Osteocyte (in vitro differentiated cells): Measurements from ENCODE around the gene MPV17. TPM values are rescaled to one million over a fixed set of nuclear protein-coding genes. Genes with fewer than 3 reads are reported as not detected.
"Not testable (repeated sequence)": the region's sequence is repeated elsewhere in the genome, so short reads cannot be mapped to it uniquely, and the experiment has no call there.

Experiments used
- DNase-seq: peaks from one replicate; pipeline ENCODE4 v3.0.0; 2021; ENCODE audit warnings: mixed read lengths; ENCODE audit not compliant: unreplicated experiment; ENCODE audit errors: extremely low spot score
- H3K27ac Mint-ChIP-seq: one replicate; pipeline ENCODE4 v1.8.0; 2021; ENCODE audit warnings: mild to moderate bottlenecking, mixed read lengths; ENCODE audit not compliant: unreplicated experiment
- H3K27me3 Mint-ChIP-seq: one replicate; pipeline ENCODE4 v1.8.0; 2021; ENCODE audit warnings: mixed read lengths; ENCODE audit not compliant: unreplicated experiment
- H3K36me3 Mint-ChIP-seq: one replicate; pipeline ENCODE4 v1.8.0; 2021; ENCODE audit warnings: mixed read lengths; ENCODE audit not compliant: unreplicated experiment
- H3K4me1 Mint-ChIP-seq: one replicate; pipeline ENCODE4 v1.8.0; 2021; ENCODE audit warnings: mixed read lengths; ENCODE audit not compliant: unreplicated experiment
- H3K4me3 Mint-ChIP-seq: one replicate; pipeline ENCODE4 v1.8.0; 2021; ENCODE audit warnings: mild to moderate bottlenecking, moderate library complexity, mixed read lengths; ENCODE audit not compliant: unreplicated experiment
- H3K9me3 Mint-ChIP-seq: one replicate; pipeline ENCODE4 v1.8.0; 2021; ENCODE audit warnings: mixed read lengths; ENCODE audit not compliant: unreplicated experiment
- CTCF ChIP-seq: fragments of 200-600 bp; sonication (generic); IDR thresholded peaks from 2 replicates; pipeline ENCODE4 v1.5.0; 2021; ENCODE audit warnings: antibody characterized with exemption, mild to moderate bottlenecking, moderate library complexity
- total RNA-seq: library from RNA; stranded (reverse); gene quantifications from 2 replicates; pipeline ENCODE4 v1.2.1, GENCODE V29; 2021

MPV17 gene
- total RNA-seq, 1 donor from 2014 or later, result 76.0 TPM

GRCh38 chr2:27280826-27281225, 42.1 kb downstream of the MPV17 start:
- no peaks in the 10 kb centered on the region for H3K9me3 Mint-ChIP-seq
- H3K27ac Mint-ChIP-seq, result no peak overlapping the region
- TF ChIP-seq CTCF, result no peak
- H3K27me3 Mint-ChIP-seq, result peaks cover 78% of the 10 kb centered on the region
- H3K4me3 Mint-ChIP-seq, result no peak overlapping the region
- DNase-seq, result no peak
- peaks cover 2% of the 10 kb centered on the region for H3K4me1 Mint-ChIP-seq
- no peaks in the 10 kb centered on the region for H3K36me3 Mint-ChIP-seq

- TF ChIP-seq CTCF, result no peak
- Mint-ChIP-seq H3K27ac (no peak overlapping the region), H3K4me3 (no peak overlapping the region), H3K36me3 (no peaks in the 10 kb centered on the region), H3K27me3 (peaks cover 69% of the 10 kb centered on the region), H3K4me1 (peaks cover 2% of the 10 kb centered on the region), H3K9me3 (no peaks in the 10 kb centered on the region)
- DNase-seq, result no peak
Measured at GRCh38 chr2:27278010-27278409, 44.9 kb downstream of the MPV17 start.

GRCh38 chr2:27275211-27276150, 47.4 kb downstream of the MPV17 start, which contains the start of gene DNAJC5G:
TSS of gene DNAJC5G (plus strand) at chr2:27275433. CDS start at chr2:27276729, 1,296 bp downstream.
- Mint-ChIP-seq H3K4me3 (no peak within 1 kb of the TSS), H3K27me3 (peaks cover 59% of the 10 kb centered on the region), H3K4me1 (peaks cover 2% of the 10 kb centered on the region), H3K9me3 (no peaks in the 10 kb centered on the region), H3K27ac (no peak within 1 kb of the TSS), H3K36me3 (no peaks in the 10 kb centered on the region)
- DNase-seq, result no peak
- no peak for TF ChIP-seq CTCF

- not testable (repeated sequence) for DNase-seq, H3K36me3 Mint-ChIP-seq, H3K9me3 Mint-ChIP-seq, H3K4me1 Mint-ChIP-seq, H3K4me3 Mint-ChIP-seq, H3K27ac Mint-ChIP-seq
- H3K27me3 Mint-ChIP-seq, result peaks cover 57% of the 10 kb centered on the region
Measured at GRCh38 chr2:27272537-27273522, 50.1 kb downstream of the MPV17 start.

GRCh38 chr2:27271631-27272340, 51.1 kb downstream of the MPV17 start:
- Mint-ChIP-seq H3K4me1 (no peaks in the 10 kb centered on the region), H3K4me3 (no peak overlapping the region), H3K27me3 (peaks cover 50% of the 10 kb centered on the region), H3K9me3 (no peaks in the 10 kb centered on the region), H3K27ac (no peak overlapping the region), H3K36me3 (no peaks in the 10 kb centered on the region)
- TF ChIP-seq CTCF, result no peak
- DNase-seq, result no peak
